Vagina (tissue), 2 donors: ENCODE data around the gene RALGPS2. TPM values are rescaled to one million over a fixed set of nuclear protein-coding genes. Genes with fewer than 3 reads are reported as not detected.

Experiments
- DNase-seq, 2 donors: peaks; one replicate each; pipeline ENCODE4 v3.0.0-alpha.2; 2017; ENCODE audit errors: extremely low spot score in 2 of 2
- H3K27ac ChIP-seq: fragments of 200-600 bp; sonication (generic); one replicate; pipeline ENCODE4 v1.5.1; 2019
- H3K27me3 ChIP-seq: fragments of 200-600 bp; sonication (generic); one replicate; pipeline ENCODE4 v1.5.1; 2019
- H3K36me3 ChIP-seq, 2 donors: fragments of 200-600 bp; sonication (generic); one replicate each; pipeline ENCODE4 v1.5.1; 2017 to 2019
- H3K4me1 ChIP-seq: fragments of 200-600 bp; sonication (generic); one replicate; pipeline ENCODE4 v1.5.1; 2019
- H3K4me3 ChIP-seq, 2 donors: fragments of 200-600 bp; sonication (generic); 1 replicate in 1 of 2; 2 replicates in 1 of 2; pipeline ENCODE4 v1.5.1; 2016 to 2019
- H3K9me3 ChIP-seq: fragments of 200-600 bp; sonication (generic); one replicate; pipeline ENCODE4 v1.5.1; 2019
- POLR2A ChIP-seq, 2 donors: fragments of 450-650 bp; IDR thresholded peaks; one replicate each; pipeline ENCODE4 v1.6.1; 2017; ENCODE audit warnings: antibody characterized with exemption in 2 of 2, mild to moderate bottlenecking in 2 of 2, moderate library complexity in 2 of 2
- POLR2AphosphoS5 ChIP-seq, 2 donors: sonication (generic); formaldehyde crosslinking; IDR thresholded peaks; one replicate each; pipeline ENCODE4 v1.9.0; 2017; ENCODE audit warnings: antibody characterized with exemption in 2 of 2, mild to moderate bottlenecking in 2 of 2, low read depth in 1 of 2; ENCODE audit not compliant: insufficient read depth in 1 of 2
- intact Hi-C: fragments of 100-400 bp; cut with DNase I; formaldehyde crosslinking; loops from one replicate; pipeline ENCODE4 v1.15.1; 2023
- total RNA-seq: library from RNA; depleted of rRNA; stranded (reverse); fragments of >200 nt; gene quantifications from one replicate; pipeline ENCODE4 v1.2.3, GENCODE V29; 2016
- TF ChIP-seq, protein P1 (sequence below), 3 experiments: fragments of 450-650 bp in 2 of 3; fragments of 200-600 bp in 1 of 3; sonication (generic) in 1 of 3; IDR thresholded peaks; one replicate each; pipeline ENCODE4 v1.5.1; 2017 to 2019; ENCODE audit warnings: antibody characterized with exemption in 3 of 3, mild to moderate bottlenecking in 2 of 3, moderate library complexity in 2 of 3

Gene RALGPS2, protein sequence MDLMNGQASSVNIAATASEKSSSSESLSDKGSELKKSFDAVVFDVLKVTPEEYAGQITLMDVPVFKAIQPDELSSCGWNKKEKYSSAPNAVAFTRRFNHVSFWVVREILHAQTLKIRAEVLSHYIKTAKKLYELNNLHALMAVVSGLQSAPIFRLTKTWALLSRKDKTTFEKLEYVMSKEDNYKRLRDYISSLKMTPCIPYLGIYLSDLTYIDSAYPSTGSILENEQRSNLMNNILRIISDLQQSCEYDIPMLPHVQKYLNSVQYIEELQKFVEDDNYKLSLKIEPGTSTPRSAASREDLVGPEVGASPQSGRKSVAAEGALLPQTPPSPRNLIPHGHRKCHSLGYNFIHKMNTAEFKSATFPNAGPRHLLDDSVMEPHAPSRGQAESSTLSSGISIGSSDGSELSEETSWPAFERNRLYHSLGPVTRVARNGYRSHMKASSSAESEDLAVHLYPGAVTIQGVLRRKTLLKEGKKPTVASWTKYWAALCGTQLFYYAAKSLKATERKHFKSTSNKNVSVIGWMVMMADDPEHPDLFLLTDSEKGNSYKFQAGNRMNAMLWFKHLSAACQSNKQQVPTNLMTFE
- 20.4 TPM for total RNA-seq

DNA sequence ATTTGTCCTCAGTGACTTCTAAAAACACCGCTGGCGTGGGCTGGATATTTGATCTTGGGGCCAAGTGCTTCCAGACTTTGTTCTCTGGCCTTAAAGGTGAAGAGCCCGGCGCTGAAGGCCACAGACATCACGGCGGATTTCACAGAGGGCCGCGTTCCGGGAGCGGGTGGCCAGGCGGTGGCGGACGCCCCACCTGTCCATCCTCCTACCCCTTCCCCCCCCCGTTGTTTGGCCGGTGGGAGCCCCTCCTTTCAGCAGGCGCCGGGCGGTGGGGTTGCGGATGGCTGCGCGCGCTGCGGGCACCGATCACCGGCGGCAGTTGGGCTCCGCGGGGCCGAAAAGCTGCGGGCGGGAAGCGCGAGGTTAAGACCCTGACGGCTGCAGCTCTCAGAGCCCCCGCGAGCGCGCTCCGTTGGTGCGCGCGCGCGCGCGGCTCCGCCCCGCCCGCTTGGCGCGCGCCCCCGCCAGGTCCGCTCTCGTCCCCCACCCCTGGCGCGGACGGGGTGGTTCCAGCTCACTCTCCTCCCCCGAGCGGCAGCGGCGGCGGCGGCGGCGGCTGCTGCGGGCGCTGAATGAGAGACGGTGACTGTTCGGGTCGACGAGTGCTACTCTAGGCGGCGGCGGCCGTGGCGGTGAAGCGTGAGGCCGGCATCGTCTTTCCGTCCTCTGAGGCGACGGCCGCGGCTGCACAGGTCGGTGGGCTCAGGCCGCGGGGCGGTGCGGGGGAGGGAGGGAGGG, at the start of gene RALGPS2:
Gene RALGPS2 (plus strand): TSS at position 517 of the 738 bp plus-strand sequence. CDS start 51,521 bp downstream, outside the sequence.
- Histone ChIP-seq H3K4me1 (peaks cover 14% of the 10 kb centered on the region), H3K9me3 (no peaks in the 10 kb centered on the region), H3K36me3 (no peaks in the 10 kb centered on the region), H3K27ac (peak within 1 kb of the TSS; percentile 94), H3K4me3 (peak within 1 kb of the TSS; percentile 85 to 95), H3K27me3 (no peaks in the 10 kb centered on the region)
- DNase-seq: no peak
- TF ChIP-seq, protein P1, sequence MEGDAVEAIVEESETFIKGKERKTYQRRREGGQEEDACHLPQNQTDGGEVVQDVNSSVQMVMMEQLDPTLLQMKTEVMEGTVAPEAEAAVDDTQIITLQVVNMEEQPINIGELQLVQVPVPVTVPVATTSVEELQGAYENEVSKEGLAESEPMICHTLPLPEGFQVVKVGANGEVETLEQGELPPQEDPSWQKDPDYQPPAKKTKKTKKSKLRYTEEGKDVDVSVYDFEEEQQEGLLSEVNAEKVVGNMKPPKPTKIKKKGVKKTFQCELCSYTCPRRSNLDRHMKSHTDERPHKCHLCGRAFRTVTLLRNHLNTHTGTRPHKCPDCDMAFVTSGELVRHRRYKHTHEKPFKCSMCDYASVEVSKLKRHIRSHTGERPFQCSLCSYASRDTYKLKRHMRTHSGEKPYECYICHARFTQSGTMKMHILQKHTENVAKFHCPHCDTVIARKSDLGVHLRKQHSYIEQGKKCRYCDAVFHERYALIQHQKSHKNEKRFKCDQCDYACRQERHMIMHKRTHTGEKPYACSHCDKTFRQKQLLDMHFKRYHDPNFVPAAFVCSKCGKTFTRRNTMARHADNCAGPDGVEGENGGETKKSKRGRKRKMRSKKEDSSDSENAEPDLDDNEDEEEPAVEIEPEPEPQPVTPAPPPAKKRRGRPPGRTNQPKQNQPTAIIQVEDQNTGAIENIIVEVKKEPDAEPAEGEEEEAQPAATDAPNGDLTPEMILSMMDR (IDR thresholded peaks at IDR 0.05): no peak
- TF ChIP-seq POLR2AphosphoS5 (IDR thresholded peaks at IDR 0.05; ENCODE audit: insufficient read depth in 1 of 2, low read depth in 1 of 2): peak in 1 of 2 donors; percentile 59
- TF ChIP-seq POLR2A (IDR thresholded peaks at IDR 0.05): peak in 1 of 2 donors; percentile 34
- intact Hi-C loops: no loop called here

- Histone ChIP-seq H3K27ac (no peak overlapping the region), H3K4me3 (no peak overlapping the region), H3K9me3 (no peaks in the 10 kb centered on the region), H3K27me3 (no peaks in the 10 kb centered on the region), H3K36me3 (no peaks in the 10 kb centered on the region), H3K4me1 (no peaks in the 10 kb centered on the region)
- intact Hi-C loops: no loop called here
- no peak for DNase-seq
- TF ChIP-seq POLR2A (IDR thresholded peaks at IDR 0.05) (no peak), POLR2AphosphoS5 (IDR thresholded peaks at IDR 0.05; ENCODE audit: insufficient read depth in 1 of 2, low read depth in 1 of 2) (no peak)
- TF ChIP-seq, protein P1 (IDR thresholded peaks at IDR 0.05): no peak
These were observed 45.8 kb upstream of the RALGPS2 start for GRCh38 chr1:178679237-178679636.

DNA sequence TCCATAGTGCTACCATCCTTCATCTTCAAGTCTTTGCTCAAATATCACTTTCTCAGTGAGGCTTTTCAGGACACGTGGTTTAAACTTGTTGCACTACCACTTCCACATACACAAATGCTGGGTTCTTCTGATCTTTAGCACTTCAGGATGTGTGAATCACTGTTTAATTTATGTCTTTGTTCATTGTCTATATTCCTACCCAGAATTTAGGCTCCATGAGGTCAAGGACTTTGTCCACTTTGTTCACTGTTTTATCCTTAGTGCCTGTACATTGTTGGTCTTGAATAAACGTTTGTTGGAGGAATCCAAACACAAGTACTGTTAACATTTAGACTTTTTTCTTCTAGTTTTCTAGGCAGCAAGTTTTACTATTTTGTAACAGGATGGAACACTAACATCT, 42.6 kb upstream of the RALGPS2 start:
- no peaks in the 10 kb centered on the region for H3K4me1 ChIP-seq
- no peak overlapping the region for H3K27ac ChIP-seq
- no peaks in the 10 kb centered on the region for H3K36me3 ChIP-seq
- no peaks in the 10 kb centered on the region for H3K9me3 ChIP-seq
- intact Hi-C loops: no loop called here
- H3K4me3 ChIP-seq: no peak overlapping the region
- no peaks in the 10 kb centered on the region for H3K27me3 ChIP-seq
- DNase-seq: no peak
- TF ChIP-seq, protein P1 (IDR thresholded peaks at IDR 0.05): no peak
- no peak for TF ChIP-seq POLR2AphosphoS5 (IDR thresholded peaks at IDR 0.05; ENCODE audit: insufficient read depth in 1 of 2, low read depth in 1 of 2)
- no peak for TF ChIP-seq POLR2A (IDR thresholded peaks at IDR 0.05)

DNA sequence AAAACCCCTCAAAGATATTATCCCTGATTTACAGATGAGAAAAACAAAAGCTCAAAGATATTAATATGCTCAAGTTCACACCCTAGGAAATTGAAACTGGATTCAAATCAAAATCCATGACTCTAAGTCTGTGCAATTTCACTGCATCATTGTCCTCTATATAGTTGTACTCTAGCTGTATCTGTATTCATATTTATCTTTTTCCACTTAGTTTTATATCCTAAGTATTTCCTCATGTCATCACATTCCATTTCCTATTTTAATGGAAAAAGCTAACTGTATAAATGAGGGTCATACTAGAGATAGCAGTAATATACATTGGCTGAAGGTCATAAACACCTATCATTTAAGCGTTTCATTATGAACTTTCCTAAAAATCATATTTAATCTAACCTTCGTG, 42.2 kb upstream of the RALGPS2 start:
- H3K4me3 ChIP-seq: no peak overlapping the region
- H3K27ac ChIP-seq: no peak overlapping the region
- intact Hi-C loops: no loop called here
- TF ChIP-seq POLR2AphosphoS5 (IDR thresholded peaks at IDR 0.05; ENCODE audit: insufficient read depth in 1 of 2, low read depth in 1 of 2) (no peak), POLR2A (IDR thresholded peaks at IDR 0.05) (no peak)
- TF ChIP-seq, protein P1 (IDR thresholded peaks at IDR 0.05): no peak
- no peaks in the 10 kb centered on the region for H3K4me1 ChIP-seq
- H3K27me3 ChIP-seq: no peaks in the 10 kb centered on the region
- no peaks in the 10 kb centered on the region for H3K36me3 ChIP-seq
- no peak for DNase-seq
- H3K9me3 ChIP-seq: no peaks in the 10 kb centered on the region
